Retinal pigment epithelial cell (primary cell): Measurements from ENCODE around the gene SLC35A4.

ENCODE experiments used
- DNase-seq: peaks from one replicate; pipeline ENCODE4 v3.0.0-alpha.2; 2010; ENCODE audit warnings: low read depth
- H3K4me3 ChIP-seq: 2 replicates; pipeline ENCODE4 v1.5.1; 2011; ENCODE audit warnings: mild to moderate bottlenecking, low read length, control low read depth, moderate library complexity
- TF ChIP-seq, protein P1 (sequence below): conservative IDR thresholded peaks from 2 replicates; pipeline ENCODE4 v1.5.1; 2011; ENCODE audit warnings: low read depth, low read length, control low read depth, inconsistent platforms

Gene SLC35A4

GRCh38 chr5:140551872-140552271 lies 12.8 kb upstream of the SLC35A4 start:
- TF ChIP-seq, protein P1, sequence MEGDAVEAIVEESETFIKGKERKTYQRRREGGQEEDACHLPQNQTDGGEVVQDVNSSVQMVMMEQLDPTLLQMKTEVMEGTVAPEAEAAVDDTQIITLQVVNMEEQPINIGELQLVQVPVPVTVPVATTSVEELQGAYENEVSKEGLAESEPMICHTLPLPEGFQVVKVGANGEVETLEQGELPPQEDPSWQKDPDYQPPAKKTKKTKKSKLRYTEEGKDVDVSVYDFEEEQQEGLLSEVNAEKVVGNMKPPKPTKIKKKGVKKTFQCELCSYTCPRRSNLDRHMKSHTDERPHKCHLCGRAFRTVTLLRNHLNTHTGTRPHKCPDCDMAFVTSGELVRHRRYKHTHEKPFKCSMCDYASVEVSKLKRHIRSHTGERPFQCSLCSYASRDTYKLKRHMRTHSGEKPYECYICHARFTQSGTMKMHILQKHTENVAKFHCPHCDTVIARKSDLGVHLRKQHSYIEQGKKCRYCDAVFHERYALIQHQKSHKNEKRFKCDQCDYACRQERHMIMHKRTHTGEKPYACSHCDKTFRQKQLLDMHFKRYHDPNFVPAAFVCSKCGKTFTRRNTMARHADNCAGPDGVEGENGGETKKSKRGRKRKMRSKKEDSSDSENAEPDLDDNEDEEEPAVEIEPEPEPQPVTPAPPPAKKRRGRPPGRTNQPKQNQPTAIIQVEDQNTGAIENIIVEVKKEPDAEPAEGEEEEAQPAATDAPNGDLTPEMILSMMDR = no peak
- H3K4me3 ChIP-seq = no peak overlapping the region
- no peak for DNase-seq

GRCh38 chr5:140553657-140554056 lies 11.0 kb upstream of the SLC35A4 start:
- no peak for DNase-seq
- TF ChIP-seq, protein P1 = no peak
- no peak overlapping the region for H3K4me3 ChIP-seq

- H3K4me3 ChIP-seq = no peak overlapping the region
- no peak for DNase-seq
Observed at GRCh38 chr5:140554454-140554853, 10.2 kb upstream of the SLC35A4 start.

GRCh38 chr5:140555747-140556312 lies 8.8 kb upstream of the SLC35A4 start:
- no peak for DNase-seq
- TF ChIP-seq, protein P1 = no peak
- H3K4me3 ChIP-seq = peak overlapping the region; percentile 81

More at GRCh38 chr5:140554454-140554853, 10.2 kb upstream of the SLC35A4 start:
- TF ChIP-seq, protein P1 = no peak

DNA sequence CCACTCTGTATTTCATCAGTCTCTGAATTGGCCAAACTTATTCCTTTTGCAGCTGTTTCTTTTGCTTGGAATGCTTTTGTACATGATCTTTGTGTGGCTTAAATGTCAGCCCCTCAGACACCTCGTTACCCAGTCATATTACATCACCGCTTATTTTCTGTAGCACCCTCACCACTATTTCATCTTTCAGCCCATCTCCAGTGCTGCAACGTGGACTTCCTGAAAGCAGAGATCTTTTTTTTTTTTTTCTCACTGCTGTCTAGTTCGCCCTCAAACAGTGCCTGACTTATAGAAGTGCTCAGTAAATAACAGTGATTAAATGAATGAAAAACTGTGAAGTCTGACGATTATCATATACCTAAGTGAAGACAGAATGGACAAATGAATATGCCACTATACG lies 8.2 kb upstream of the SLC35A4 start:
- no peak for DNase-seq
- TF ChIP-seq, protein P1 = no peak
- peak overlapping the region; percentile 81 for H3K4me3 ChIP-seq

GRCh38 chr5:140557136-140557805 lies 7.4 kb upstream of the SLC35A4 start, which contains the start of gene SRA1:
SRA1 (minus strand) TSS chr5:140557473; CDS start chr5:140557452, 21 bp downstream.
- peak; percentile 54 for DNase-seq
- H3K4me3 ChIP-seq = peak within 1 kb of the TSS; percentile 81
- TF ChIP-seq, protein P1 = no peak

DNA sequence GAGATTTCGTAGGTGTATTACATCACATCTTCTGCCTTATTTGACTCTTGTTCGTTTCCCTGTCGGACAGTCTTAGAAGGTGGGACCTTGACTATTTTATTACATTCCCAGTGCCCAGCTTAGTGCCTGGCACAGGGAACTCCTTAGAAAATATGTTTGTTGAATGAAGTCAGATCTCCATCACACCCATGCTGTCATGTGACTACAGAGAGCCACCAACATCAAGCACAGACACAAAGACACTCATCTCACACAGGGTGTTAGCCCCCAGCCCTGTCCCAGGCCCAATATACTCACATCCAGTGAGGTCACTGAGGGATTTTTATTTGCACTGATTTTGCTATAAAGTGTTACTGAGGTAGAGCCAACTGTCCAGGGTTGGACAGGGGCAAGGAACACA lies 6.7 kb upstream of the SLC35A4 start:
- no peak overlapping the region for H3K4me3 ChIP-seq
- no peak for DNase-seq
- TF ChIP-seq, protein P1 = no peak
